ENCODE measurements around the gene BEST4. TPM values are rescaled to one million over a fixed set of nuclear protein-coding genes. Genes with fewer than 3 reads are reported as not detected.

BEST4 gene
- total and polyA plus RNA-seq, 2 of the 13 experiments (the other 11 are each of a cell fraction or from before 2014, with no cell fraction given), result 0.77 to 1.4 TPM

DNA sequence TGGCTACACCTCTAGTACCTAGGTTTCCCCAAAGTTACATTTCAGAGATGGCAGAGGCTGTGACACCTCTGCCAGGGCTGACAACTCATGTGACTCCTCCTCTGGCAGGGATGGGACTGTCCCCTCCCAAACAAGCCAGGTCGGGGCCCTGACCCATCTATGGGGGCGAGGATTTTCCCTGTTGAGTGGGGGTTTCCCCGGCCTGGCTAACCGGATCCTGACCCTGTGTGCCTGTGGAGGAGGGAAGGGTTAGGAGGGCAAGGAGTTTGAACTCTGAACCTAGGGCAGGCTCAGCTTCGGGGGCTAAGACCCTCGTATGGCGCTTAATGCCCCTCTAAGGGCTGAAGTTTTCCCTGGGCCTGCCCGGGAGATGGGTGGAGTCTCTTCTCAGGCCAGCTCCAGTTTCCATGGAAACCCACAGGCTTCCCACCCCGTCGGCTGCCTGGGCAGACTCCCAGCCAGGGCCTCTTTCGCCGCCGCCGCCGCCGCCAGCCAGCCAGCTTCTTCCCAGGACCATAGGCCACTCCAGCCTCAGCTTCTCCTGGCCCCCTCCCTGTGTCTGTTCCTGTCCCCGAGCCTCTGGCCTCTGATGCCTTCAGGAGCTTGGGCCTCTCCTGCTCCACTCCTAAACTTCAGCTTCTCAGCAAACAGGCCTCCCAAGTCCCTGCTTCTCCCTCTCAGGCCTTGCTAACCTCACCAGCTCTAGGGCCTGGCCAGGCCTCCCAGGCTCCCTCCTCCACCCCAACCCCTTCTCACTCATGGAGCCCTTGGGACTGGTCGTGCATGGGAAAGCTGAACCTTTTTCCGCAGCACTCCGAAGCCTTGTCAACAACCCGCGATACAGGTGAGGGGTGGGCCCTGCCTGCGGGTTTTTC is 20.3 kb upstream of the BEST4 start, which contains the start of gene BTBD19 (continued):
- 0 out of 2 replicates have a peak, but pooled peaks have one; percentile 6 for TF ChIP-seq SP5 (CRISPR knock-in tag; IDR thresholded peaks at IDR 0.05; ENCODE audit: borderline replicate concordance, low read depth)
- TF ChIP-seq ZFYVE20 (CRISPR knock-in tag; IDR thresholded peaks at IDR 0.05; ENCODE audit: borderline replicate concordance, low read depth), result no peak
- TF ChIP-seq, protein P1, sequence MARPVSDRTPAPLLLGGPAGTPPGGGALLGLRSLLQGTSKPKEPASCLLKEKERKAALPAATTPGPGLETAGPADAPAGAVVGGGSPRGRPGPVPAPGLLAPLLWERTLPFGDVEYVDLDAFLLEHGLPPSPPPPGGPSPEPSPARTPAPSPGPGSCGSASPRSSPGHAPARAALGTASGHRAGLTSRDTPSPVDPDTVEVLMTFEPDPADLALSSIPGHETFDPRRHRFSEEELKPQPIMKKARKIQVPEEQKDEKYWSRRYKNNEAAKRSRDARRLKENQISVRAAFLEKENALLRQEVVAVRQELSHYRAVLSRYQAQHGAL (CRISPR knock-in tag; IDR thresholded peaks at IDR 0.05; ENCODE audit: not compliant biosample characterization), result peak; percentile 15
- TF ChIP-seq ZFAT (CRISPR knock-in tag; conservative IDR thresholded peaks at IDR 0.05), result no peak
- TF ChIP-seq ZFY (CRISPR knock-in tag; IDR thresholded peaks at IDR 0.05), result peak; percentile 34
- TF ChIP-seq, protein P2, sequence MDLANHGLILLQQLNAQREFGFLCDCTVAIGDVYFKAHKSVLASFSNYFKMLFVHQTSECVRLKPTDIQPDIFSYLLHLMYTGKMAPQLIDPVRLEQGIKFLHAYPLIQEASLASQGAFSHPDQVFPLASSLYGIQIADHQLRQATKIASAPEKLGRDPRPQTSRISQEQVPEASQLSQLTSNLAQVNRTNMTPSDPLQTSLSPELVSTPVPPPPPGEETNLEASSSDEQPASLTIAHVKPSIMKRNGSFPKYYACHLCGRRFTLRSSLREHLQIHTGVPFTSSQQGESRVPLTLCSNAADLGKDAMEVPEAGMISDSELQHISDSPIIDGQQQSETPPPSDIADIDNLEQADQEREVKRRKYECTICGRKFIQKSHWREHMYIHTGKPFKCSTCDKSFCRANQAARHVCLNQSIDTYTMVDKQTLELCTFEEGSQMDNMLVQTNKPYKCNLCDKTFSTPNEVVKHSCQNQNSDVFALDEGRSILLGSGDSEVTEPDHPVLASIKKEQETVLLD (CRISPR knock-in tag; IDR thresholded peaks at IDR 0.05; ENCODE audit: low read depth), result no peak
- no peak; the same call in 1 of the 2 replicates for TF ChIP-seq TBX2 (CRISPR knock-in tag; IDR thresholded peaks at IDR 0.05; ENCODE audit: borderline replicate concordance)
- no peak for TF ChIP-seq CC2D1A (CRISPR knock-in tag; IDR thresholded peaks at IDR 0.05)
- TF ChIP-seq ZNF160 (CRISPR knock-in tag; IDR thresholded peaks at IDR 0.05), result 0 out of 2 replicates have a peak, but pooled peaks have one; percentile 19
- no peak for TF ChIP-seq ZNF564 (CRISPR knock-in tag; IDR thresholded peaks at IDR 0.05)
- peak; percentile 46 for TF ChIP-seq HNRNPH1 (optimal IDR thresholded peaks at IDR 0.05; ENCODE audit: low read depth, low read length)
- TF ChIP-seq, protein P3, sequence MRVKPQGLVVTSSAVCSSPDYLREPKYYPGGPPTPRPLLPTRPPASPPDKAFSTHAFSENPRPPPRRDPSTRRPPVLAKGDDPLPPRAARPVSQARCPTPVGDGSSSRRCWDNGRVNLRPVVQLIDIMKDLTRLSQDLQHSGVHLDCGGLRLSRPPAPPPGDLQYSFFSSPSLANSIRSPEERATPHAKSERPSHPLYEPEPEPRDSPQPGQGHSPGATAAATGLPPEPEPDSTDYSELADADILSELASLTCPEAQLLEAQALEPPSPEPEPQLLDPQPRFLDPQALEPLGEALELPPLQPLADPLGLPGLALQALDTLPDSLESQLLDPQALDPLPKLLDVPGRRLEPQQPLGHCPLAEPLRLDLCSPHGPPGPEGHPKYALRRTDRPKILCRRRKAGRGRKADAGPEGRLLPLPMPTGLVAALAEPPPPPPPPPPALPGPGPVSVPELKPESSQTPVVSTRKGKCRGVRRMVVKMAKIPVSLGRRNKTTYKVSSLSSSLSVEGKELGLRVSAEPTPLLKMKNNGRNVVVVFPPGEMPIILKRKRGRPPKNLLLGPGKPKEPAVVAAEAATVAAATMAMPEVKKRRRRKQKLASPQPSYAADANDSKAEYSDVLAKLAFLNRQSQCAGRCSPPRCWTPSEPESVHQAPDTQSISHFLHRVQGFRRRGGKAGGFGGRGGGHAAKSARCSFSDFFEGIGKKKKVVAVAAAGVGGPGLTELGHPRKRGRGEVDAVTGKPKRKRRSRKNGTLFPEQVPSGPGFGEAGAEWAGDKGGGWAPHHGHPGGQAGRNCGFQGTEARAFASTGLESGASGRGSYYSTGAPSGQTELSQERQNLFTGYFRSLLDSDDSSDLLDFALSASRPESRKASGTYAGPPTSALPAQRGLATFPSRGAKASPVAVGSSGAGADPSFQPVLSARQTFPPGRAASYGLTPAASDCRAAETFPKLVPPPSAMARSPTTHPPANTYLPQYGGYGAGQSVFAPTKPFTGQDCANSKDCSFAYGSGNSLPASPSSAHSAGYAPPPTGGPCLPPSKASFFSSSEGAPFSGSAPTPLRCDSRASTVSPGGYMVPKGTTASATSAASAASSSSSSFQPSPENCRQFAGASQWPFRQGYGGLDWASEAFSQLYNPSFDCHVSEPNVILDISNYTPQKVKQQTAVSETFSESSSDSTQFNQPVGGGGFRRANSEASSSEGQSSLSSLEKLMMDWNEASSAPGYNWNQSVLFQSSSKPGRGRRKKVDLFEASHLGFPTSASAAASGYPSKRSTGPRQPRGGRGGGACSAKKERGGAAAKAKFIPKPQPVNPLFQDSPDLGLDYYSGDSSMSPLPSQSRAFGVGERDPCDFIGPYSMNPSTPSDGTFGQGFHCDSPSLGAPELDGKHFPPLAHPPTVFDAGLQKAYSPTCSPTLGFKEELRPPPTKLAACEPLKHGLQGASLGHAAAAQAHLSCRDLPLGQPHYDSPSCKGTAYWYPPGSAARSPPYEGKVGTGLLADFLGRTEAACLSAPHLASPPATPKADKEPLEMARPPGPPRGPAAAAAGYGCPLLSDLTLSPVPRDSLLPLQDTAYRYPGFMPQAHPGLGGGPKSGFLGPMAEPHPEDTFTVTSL (CRISPR knock-in tag; IDR thresholded peaks at IDR 0.05; ENCODE audit: borderline replicate concordance), result no peak
- peak; percentile 12; the same call in 1 of the 2 replicates for TF ChIP-seq ZNF264 (CRISPR knock-in tag; IDR thresholded peaks at IDR 0.05)
- TF ChIP-seq POLR2A (IDR thresholded peaks at IDR 0.05; ENCODE audit: insufficient read depth in 1 of 2, low read depth in 2 of 2, low read length in 2 of 2), result peak in 1 of 2 experiments; percentile 63; a peak in 2 of 4 replicates
- 0 out of 2 replicates have a peak, but pooled peaks have one; percentile 67 for TF ChIP-seq ZNF615 (CRISPR knock-in tag; IDR thresholded peaks at IDR 0.05; ENCODE audit: borderline replicate concordance)
- TF ChIP-seq NR2F2 (IDR thresholded peaks at IDR 0.05; ENCODE audit: borderline replicate concordance, low read depth), result no peak; the same call in 1 of the 2 replicates
- peak; percentile 49; the same call in 1 of the 2 replicates for TF ChIP-seq GFI1 (CRISPR knock-in tag; IDR thresholded peaks at IDR 0.05; ENCODE audit: borderline replicate concordance)
- no peak for TF ChIP-seq PRMT3 (CRISPR knock-in tag; IDR thresholded peaks at IDR 0.05; ENCODE audit: borderline replicate concordance, low read depth)
- no peak for TF ChIP-seq ZNF333 (CRISPR knock-in tag; IDR thresholded peaks at IDR 0.05; ENCODE audit: borderline replicate concordance)
- no peak for TF ChIP-seq ZNF33A (CRISPR knock-in tag; IDR thresholded peaks at IDR 0.05; ENCODE audit: borderline replicate concordance)
- TF ChIP-seq TAF1 (CRISPR knock-in tag; IDR thresholded peaks at IDR 0.05), result peak; percentile 18

Data from HepG2 (cell line).